ENCODE results near the gene BEGAIN. TPM values are rescaled to one million over a fixed set of nuclear protein-coding genes. Genes with fewer than 3 reads are reported as not detected.

The BEGAIN gene
- total RNA-seq, 1 experiment from 2014 or later, result 0.54 TPM

GRCh38 chr14:100594625-100594951, 7.4 kb upstream of the BEGAIN start:
- Histone ChIP-seq H3K27me3 (replicated peaks; ENCODE audit: control insufficient read depth, insufficient read depth, low read length) (no peaks in the 10 kb centered on the region), H3K9me3 (no peaks in the 10 kb centered on the region), H3K4me1 (no peaks in the 10 kb centered on the region), H3K4me3 (ENCODE audit: low read depth, low read length) (no peak overlapping the region), H3K36me3 (ENCODE audit: control insufficient read depth, insufficient read depth, low read length) (no peaks in the 10 kb centered on the region)
- ChIA-PET POLR2A (no interaction called here), CTCF (no interaction called here)
- Mint-ChIP-seq H3K27me3 (ENCODE audit: insufficient read depth, unreplicated experiment) (peaks cover 35% of the 10 kb centered on the region), H3K4me3 (ENCODE audit: unreplicated experiment) (no peak overlapping the region), H3K9me3 (ENCODE audit: unreplicated experiment) (no peaks in the 10 kb centered on the region), H3K4me1 (ENCODE audit: low read depth, unreplicated experiment) (no peaks in the 10 kb centered on the region), H3K27ac (ENCODE audit: unreplicated experiment) (no peak overlapping the region), H3K36me3 (ENCODE audit: insufficient read depth, unreplicated experiment) (no peaks in the 10 kb centered on the region)
- no peak for TF ChIP-seq CTCF (IDR thresholded peaks at IDR 0.05; ENCODE audit: insufficient read depth in 1 of 2, low read depth in 1 of 2, low read length in 1 of 2, severe bottlenecking in 1 of 2, unreplicated experiment in 1 of 2)
- no peak for DNase-seq
- intact Hi-C loops (cut with micrococcal nuclease; ENCODE audit: unreplicated experiment), result no loop called here
- no TSS peak for BruUV-seq (replicated peaks)

- ChIA-PET CTCF (no interaction called here), POLR2A (no interaction called here)
- no peaks in the 10 kb centered on the region for H3K36me3 ChIP-seq (ENCODE audit: control insufficient read depth, insufficient read depth, low read length)
Measured at GRCh38 chr14:100593751-100594624, 6.8 kb upstream of the BEGAIN start.

GRCh38 chr14:100592972-100593371, 5.8 kb upstream of the BEGAIN start:
- no peak overlapping the region for H3K4me3 Mint-ChIP-seq (ENCODE audit: unreplicated experiment)
- no peaks in the 10 kb centered on the region for H3K36me3 ChIP-seq (ENCODE audit: control insufficient read depth, insufficient read depth, low read length)
- ChIA-PET POLR2A (no interaction called here), CTCF (no interaction called here)
- no TSS peak for BruUV-seq (replicated peaks)
- H3K9me3 ChIP-seq, result no peaks in the 10 kb centered on the region
- peaks cover 29% of the 10 kb centered on the region for H3K27me3 Mint-ChIP-seq (ENCODE audit: insufficient read depth, unreplicated experiment)
- H3K4me1 ChIP-seq, result no peaks in the 10 kb centered on the region
- no peaks in the 10 kb centered on the region for H3K36me3 Mint-ChIP-seq (ENCODE audit: insufficient read depth, unreplicated experiment)
- intact Hi-C loops (cut with micrococcal nuclease; ENCODE audit: unreplicated experiment), result no loop called here
- H3K27ac Mint-ChIP-seq (ENCODE audit: unreplicated experiment), result no peak overlapping the region
- H3K27me3 ChIP-seq (replicated peaks; ENCODE audit: control insufficient read depth, insufficient read depth, low read length), result no peaks in the 10 kb centered on the region; the same call in 1 of the 2 replicates
- H3K9me3 Mint-ChIP-seq (ENCODE audit: unreplicated experiment), result no peaks in the 10 kb centered on the region
- DNase-seq, result no peak
- TF ChIP-seq CTCF (IDR thresholded peaks at IDR 0.05; ENCODE audit: insufficient read depth in 1 of 2, low read depth in 1 of 2, low read length in 1 of 2, severe bottlenecking in 1 of 2, unreplicated experiment in 1 of 2), result no peak
- no peak overlapping the region for H3K4me3 ChIP-seq (ENCODE audit: low read depth, low read length)
- no peaks in the 10 kb centered on the region for H3K4me1 Mint-ChIP-seq (ENCODE audit: low read depth, unreplicated experiment)

More at GRCh38 chr14:100593751-100594624, 6.8 kb upstream of the BEGAIN start:
- no peaks in the 10 kb centered on the region for H3K9me3 ChIP-seq
- no peak overlapping the region for H3K4me3 ChIP-seq (ENCODE audit: low read depth, low read length)
- H3K4me1 Mint-ChIP-seq (ENCODE audit: low read depth, unreplicated experiment), result no peaks in the 10 kb centered on the region
- DNase-seq, result peak in 1 of 2 experiments; percentile 13
- H3K4me1 ChIP-seq, result no peaks in the 10 kb centered on the region
- no peak overlapping the region for H3K27ac Mint-ChIP-seq (ENCODE audit: unreplicated experiment)
- H3K9me3 Mint-ChIP-seq (ENCODE audit: unreplicated experiment), result no peaks in the 10 kb centered on the region
- TF ChIP-seq CTCF (IDR thresholded peaks at IDR 0.05; ENCODE audit: insufficient read depth in 1 of 2, low read depth in 1 of 2, low read length in 1 of 2, severe bottlenecking in 1 of 2, unreplicated experiment in 1 of 2), result no peak
- H3K27me3 ChIP-seq (replicated peaks; ENCODE audit: control insufficient read depth, insufficient read depth, low read length), result no peaks in the 10 kb centered on the region
- H3K27me3 Mint-ChIP-seq (ENCODE audit: insufficient read depth, unreplicated experiment), result peaks cover 30% of the 10 kb centered on the region
- no TSS peak for BruUV-seq (replicated peaks)
- intact Hi-C loops (cut with micrococcal nuclease; ENCODE audit: unreplicated experiment), result no loop called here
- no peak overlapping the region for H3K4me3 Mint-ChIP-seq (ENCODE audit: unreplicated experiment)
- H3K36me3 Mint-ChIP-seq (ENCODE audit: insufficient read depth, unreplicated experiment), result no peaks in the 10 kb centered on the region
